GM19467 (cell line): Measurements from ENCODE around the gene B4GAT1.
A peak's percentile ranks its signal among the peaks of the same experiment; 100 is the strongest.
"Not testable (repeated sequence)": the region's sequence is repeated elsewhere in the genome, so short reads cannot be mapped to it uniquely, and the experiment has no call there.

Source experiments
- ATAC-seq: cut with Tn5 transposase; IDR thresholded peaks from one replicate; pipeline ENCODE4 v1.9.1; 2021; ENCODE audit warnings: mild to moderate bottlenecking, moderate library complexity; ENCODE audit not compliant: unreplicated experiment

B4GAT1 gene

GRCh38 chr11:66347425-66348276 lies at the start of gene B4GAT1:
B4GAT1 (minus strand) TSS chr11:66347629; CDS start chr11:66347545, 84 bp downstream.
- peak; percentile 42 for ATAC-seq

GRCh38 chr11:66393954-66394353 lies 46.5 kb upstream of the B4GAT1 start:
- no peak for ATAC-seq

- no peak for ATAC-seq
These were observed 43.9 kb upstream of the B4GAT1 start for GRCh38 chr11:66391322-66391721.

- no peak for ATAC-seq
These were observed 41.5 kb upstream of the B4GAT1 start for GRCh38 chr11:66388780-66389386.

- no peak for ATAC-seq
These were observed 39.0 kb upstream of the B4GAT1 start for GRCh38 chr11:66386171-66387069.

GRCh38 chr11:66384316-66384715 lies 36.9 kb upstream of the B4GAT1 start:
- not testable (repeated sequence) for ATAC-seq

- ATAC-seq = not testable (repeated sequence)
These were observed 32.8 kb upstream of the B4GAT1 start for GRCh38 chr11:66380264-66380663.

- ATAC-seq = not testable (repeated sequence)
These were observed 26.4 kb upstream of the B4GAT1 start for GRCh38 chr11:66373690-66374287.

- no peak for ATAC-seq
These were observed 25.8 kb upstream of the B4GAT1 start for GRCh38 chr11:66373265-66373664.

GRCh38 chr11:66371627-66372415 lies 24.4 kb upstream of the B4GAT1 start, which contains the start of gene SLC29A2:
SLC29A2 (minus strand) TSS chr11:66371760; CDS start chr11:66371591, 169 bp downstream.
- ATAC-seq = peak; percentile 55

GRCh38 chr11:66369073-66369894 lies 21.9 kb upstream of the B4GAT1 start:
- ATAC-seq = no peak

GRCh38 chr11:66368484-66368883 lies 21.1 kb upstream of the B4GAT1 start:
- ATAC-seq = no peak

GRCh38 chr11:66367561-66368312 lies 20.3 kb upstream of the B4GAT1 start:
- no peak for ATAC-seq

GRCh38 chr11:66366844-66367477 lies 19.5 kb upstream of the B4GAT1 start:
- no peak for ATAC-seq

- no peak for ATAC-seq
These were observed 18.5 kb upstream of the B4GAT1 start for GRCh38 chr11:66365711-66366619.

- ATAC-seq = no peak
These were observed 17.7 kb upstream of the B4GAT1 start for GRCh38 chr11:66365166-66365565.
